ENCODE data around the gene MAJIN.

- TF ChIP-seq, protein P1, sequence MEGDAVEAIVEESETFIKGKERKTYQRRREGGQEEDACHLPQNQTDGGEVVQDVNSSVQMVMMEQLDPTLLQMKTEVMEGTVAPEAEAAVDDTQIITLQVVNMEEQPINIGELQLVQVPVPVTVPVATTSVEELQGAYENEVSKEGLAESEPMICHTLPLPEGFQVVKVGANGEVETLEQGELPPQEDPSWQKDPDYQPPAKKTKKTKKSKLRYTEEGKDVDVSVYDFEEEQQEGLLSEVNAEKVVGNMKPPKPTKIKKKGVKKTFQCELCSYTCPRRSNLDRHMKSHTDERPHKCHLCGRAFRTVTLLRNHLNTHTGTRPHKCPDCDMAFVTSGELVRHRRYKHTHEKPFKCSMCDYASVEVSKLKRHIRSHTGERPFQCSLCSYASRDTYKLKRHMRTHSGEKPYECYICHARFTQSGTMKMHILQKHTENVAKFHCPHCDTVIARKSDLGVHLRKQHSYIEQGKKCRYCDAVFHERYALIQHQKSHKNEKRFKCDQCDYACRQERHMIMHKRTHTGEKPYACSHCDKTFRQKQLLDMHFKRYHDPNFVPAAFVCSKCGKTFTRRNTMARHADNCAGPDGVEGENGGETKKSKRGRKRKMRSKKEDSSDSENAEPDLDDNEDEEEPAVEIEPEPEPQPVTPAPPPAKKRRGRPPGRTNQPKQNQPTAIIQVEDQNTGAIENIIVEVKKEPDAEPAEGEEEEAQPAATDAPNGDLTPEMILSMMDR (IDR thresholded peaks at IDR 0.05; ENCODE audit: borderline replicate concordance, extremely low read depth, low read length, poor library complexity, severe bottlenecking) = no peak
- no peak for TF ChIP-seq EZH2 (IDR thresholded peaks at IDR 0.05; ENCODE audit: borderline replicate concordance, low read depth, low read length, severe bottlenecking)
These were observed 47.9 kb upstream of the MAJIN start for GRCh38 chr11:65019824-65020223.

All from DND-41 (cell line).